ENCODE data around the gene MYO15B. TPM values are rescaled to one million over a fixed set of nuclear protein-coding genes. Genes with fewer than 3 reads are reported as not detected.

Gene MYO15B
- total RNA-seq, 1 donor from 2014 or later, result 285 TPM

- H3K27ac ChIP-seq, result peak overlapping the region; percentile 80 to 96
- H3K36me3 ChIP-seq, result peaks cover 32 to 39% of the 10 kb centered on the region in 2 donors
- TF ChIP-seq, protein P1, sequence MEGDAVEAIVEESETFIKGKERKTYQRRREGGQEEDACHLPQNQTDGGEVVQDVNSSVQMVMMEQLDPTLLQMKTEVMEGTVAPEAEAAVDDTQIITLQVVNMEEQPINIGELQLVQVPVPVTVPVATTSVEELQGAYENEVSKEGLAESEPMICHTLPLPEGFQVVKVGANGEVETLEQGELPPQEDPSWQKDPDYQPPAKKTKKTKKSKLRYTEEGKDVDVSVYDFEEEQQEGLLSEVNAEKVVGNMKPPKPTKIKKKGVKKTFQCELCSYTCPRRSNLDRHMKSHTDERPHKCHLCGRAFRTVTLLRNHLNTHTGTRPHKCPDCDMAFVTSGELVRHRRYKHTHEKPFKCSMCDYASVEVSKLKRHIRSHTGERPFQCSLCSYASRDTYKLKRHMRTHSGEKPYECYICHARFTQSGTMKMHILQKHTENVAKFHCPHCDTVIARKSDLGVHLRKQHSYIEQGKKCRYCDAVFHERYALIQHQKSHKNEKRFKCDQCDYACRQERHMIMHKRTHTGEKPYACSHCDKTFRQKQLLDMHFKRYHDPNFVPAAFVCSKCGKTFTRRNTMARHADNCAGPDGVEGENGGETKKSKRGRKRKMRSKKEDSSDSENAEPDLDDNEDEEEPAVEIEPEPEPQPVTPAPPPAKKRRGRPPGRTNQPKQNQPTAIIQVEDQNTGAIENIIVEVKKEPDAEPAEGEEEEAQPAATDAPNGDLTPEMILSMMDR (IDR thresholded peaks at IDR 0.05), result no peak
- peak overlapping the region; percentile 81 to 82 for H3K4me3 ChIP-seq
- DNase-seq (ENCODE audit: low spot score in 2 of 2), result no peak
- intact Hi-C loops (cut with DNase I), result loop anchor here (1.0 to 10.0 kb wide), 2 partner anchors 207 to 379 kb away; partner anchors contain the start of genes SLC25A19 and TRIM47
- peaks cover 10 to 16% of the 10 kb centered on the region in 2 donors for H3K4me1 ChIP-seq
- H3K27me3 ChIP-seq, result no peaks in the 10 kb centered on the region
- H3K9me3 ChIP-seq, result no peaks in the 10 kb centered on the region
Observed at GRCh38 chr17:75667825-75668224, 80.2 kb downstream of the MYO15B start.

DNA sequence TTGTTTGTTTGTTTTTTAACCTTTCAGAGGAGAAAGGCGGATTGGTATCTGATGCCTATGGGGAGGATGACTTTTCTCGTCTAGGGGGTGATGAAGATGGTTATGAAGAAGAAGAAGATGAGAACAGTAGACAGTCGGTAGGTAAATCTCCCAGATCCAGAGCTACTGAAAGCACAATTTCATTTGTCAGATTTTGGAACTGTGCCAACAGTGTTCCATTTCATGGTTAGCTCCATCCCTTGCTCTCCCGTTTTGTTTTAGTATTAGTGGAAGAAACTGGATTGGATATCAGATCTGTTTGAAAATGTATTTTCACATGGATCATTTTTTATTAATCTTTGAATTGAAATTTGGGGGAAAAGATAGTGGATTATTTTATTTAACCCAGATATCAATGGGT lies 80.9 kb downstream of the MYO15B start:
- intact Hi-C loops (cut with DNase I), result loop anchor here (10.0 kb wide), 1 partner anchor 206 kb away; the partner anchor contains the start of gene TRIM47
- H3K36me3 ChIP-seq, result peaks cover 38 to 45% of the 10 kb centered on the region in 2 donors
- H3K27me3 ChIP-seq, result no peaks in the 10 kb centered on the region
- no peak overlapping the region for H3K27ac ChIP-seq
- TF ChIP-seq, protein P1 (IDR thresholded peaks at IDR 0.05), result no peak
- H3K4me1 ChIP-seq, result peaks cover 10 to 16% of the 10 kb centered on the region in 2 donors
- peak overlapping the region in 1 of 2 donors; percentile 81 for H3K4me3 ChIP-seq
- H3K9me3 ChIP-seq, result no peaks in the 10 kb centered on the region
- no peak for DNase-seq (ENCODE audit: low spot score in 2 of 2)

GRCh38 chr17:75670868-75671267 lies 83.3 kb downstream of the MYO15B start:
- Histone ChIP-seq H3K4me3 (no peak overlapping the region), H3K36me3 (peaks cover 44 to 57% of the 10 kb centered on the region in 2 donors), H3K4me1 (peaks cover 10 to 14% of the 10 kb centered on the region in 2 donors), H3K27me3 (no peaks in the 10 kb centered on the region), H3K27ac (no peak overlapping the region), H3K9me3 (no peaks in the 10 kb centered on the region)
- TF ChIP-seq, protein P1 (IDR thresholded peaks at IDR 0.05), result no peak
- intact Hi-C loops (cut with DNase I), result no loop called here
- DNase-seq (ENCODE audit: low spot score in 2 of 2), result no peak

DNA sequence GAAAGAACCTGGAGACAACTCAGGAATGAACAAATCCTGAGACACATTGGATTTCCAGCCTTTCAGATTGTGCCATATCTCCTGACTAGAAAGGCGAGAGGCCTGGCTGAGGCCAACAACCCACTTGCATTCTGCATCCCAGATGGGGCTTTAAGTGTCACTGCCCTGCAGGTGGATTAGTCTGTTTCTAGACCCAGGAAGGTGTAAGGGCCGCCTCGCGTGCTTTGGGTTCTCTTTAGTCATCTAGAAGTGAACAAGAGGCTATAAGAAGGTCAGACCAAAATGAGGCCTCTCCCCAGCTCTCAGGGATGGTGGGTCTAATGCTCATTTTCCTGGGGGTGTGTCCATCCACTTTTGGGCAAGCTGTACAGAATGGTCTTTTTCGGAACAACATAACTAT lies 84.4 kb downstream of the MYO15B start:
- intact Hi-C loops (cut with DNase I), result no loop called here
- no peak overlapping the region for H3K27ac ChIP-seq
- DNase-seq (ENCODE audit: low spot score in 2 of 2), result no peak
- peaks cover 6 to 8% of the 10 kb centered on the region in 2 donors for H3K4me1 ChIP-seq
- TF ChIP-seq, protein P1 (IDR thresholded peaks at IDR 0.05), result no peak
- no peaks in the 10 kb centered on the region for H3K27me3 ChIP-seq
- H3K9me3 ChIP-seq, result no peaks in the 10 kb centered on the region
- peaks cover 44 to 61% of the 10 kb centered on the region in 2 donors for H3K36me3 ChIP-seq
- H3K4me3 ChIP-seq, result no peak overlapping the region

- peaks cover 44 to 64% of the 10 kb centered on the region in 2 donors for H3K36me3 ChIP-seq
- H3K27ac ChIP-seq, result no peak overlapping the region
- H3K9me3 ChIP-seq, result no peaks in the 10 kb centered on the region
- H3K27me3 ChIP-seq, result no peaks in the 10 kb centered on the region
- peaks cover under 1% of the 10 kb centered on the region in 2 donors for H3K4me1 ChIP-seq
- TF ChIP-seq, protein P1 (IDR thresholded peaks at IDR 0.05), result no peak
- H3K4me3 ChIP-seq, result no peak overlapping the region
- no peak for DNase-seq (ENCODE audit: low spot score in 2 of 2)
- intact Hi-C loops (cut with DNase I), result no loop called here
Observed at GRCh38 chr17:75673487-75673886, 85.9 kb downstream of the MYO15B start.

Other genes with a start within 250 kb of the MYO15B start
- 65.7 TPM for gene GRB2, start 182.1 kb upstream of the MYO15B start, total RNA-seq
- 125 TPM for gene TMEM94, start 131.2 kb upstream of the MYO15B start, total RNA-seq
- gene CASKIN2, start 72.3 kb upstream of the MYO15B start, total RNA-seq, result 112 TPM
- 92.7 TPM for gene TSEN54, start 71.3 kb upstream of the MYO15B start, total RNA-seq
- gene LLGL2, start 62.1 kb upstream of the MYO15B start, total RNA-seq, result 41.8 TPM
- gene SMIM5, start 45.6 kb downstream of the MYO15B start, total RNA-seq, result not detected
- 7.6 TPM for gene RECQL5, start 79.4 kb downstream of the MYO15B start, total RNA-seq
- gene SAP30BP, start 79.5 kb downstream of the MYO15B start, total RNA-seq, result 70.9 TPM
- 152 TPM for gene ITGB4, start 133.7 kb downstream of the MYO15B start, total RNA-seq
- 101 TPM for gene GALK1, start 177.4 kb downstream of the MYO15B start, total RNA-seq
- gene UNK, start 197.0 kb downstream of the MYO15B start, total RNA-seq, result 73.9 TPM